Loucy (cell line): ENCODE measurements around the gene RAB11FIP5.

Experiments
- EZH2phosphoT487 ChIP-seq: fragments of 200-600 bp; IDR thresholded peaks from 2 replicates; pipeline ENCODE4 v1.6.1; 2018; ENCODE audit warnings: antibody characterized with exemption, mild to moderate bottlenecking, moderate library complexity, borderline replicate concordance
- TF ChIP-seq, protein P1 (sequence below): fragments of 200-600 bp; sonication (generic); conservative IDR thresholded peaks from 2 replicates; pipeline ENCODE4 v1.5.1; 2014; ENCODE audit warnings: mild to moderate bottlenecking, antibody characterized with exemption, low read length

DNA sequence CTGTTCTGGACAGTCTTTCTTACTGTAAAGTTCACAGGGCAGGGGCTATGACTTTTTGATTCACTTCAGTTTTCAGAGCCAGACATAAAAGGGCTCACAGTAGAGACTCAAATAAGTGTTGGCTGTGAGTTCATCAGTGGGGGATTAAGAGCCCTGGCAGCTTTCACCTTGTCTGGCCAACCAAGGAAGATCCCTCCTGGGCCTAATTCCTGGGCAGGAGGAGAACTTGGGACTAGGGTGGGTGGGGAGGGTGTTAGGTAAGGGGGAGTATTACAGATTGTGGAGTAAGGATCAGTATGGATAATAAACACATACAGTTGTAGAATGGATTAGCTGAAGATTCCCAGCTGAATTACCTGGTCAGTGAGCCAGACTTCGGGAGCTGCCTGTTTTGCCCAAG is 40.3 kb downstream of the RAB11FIP5 start:
- TF ChIP-seq, protein P1, sequence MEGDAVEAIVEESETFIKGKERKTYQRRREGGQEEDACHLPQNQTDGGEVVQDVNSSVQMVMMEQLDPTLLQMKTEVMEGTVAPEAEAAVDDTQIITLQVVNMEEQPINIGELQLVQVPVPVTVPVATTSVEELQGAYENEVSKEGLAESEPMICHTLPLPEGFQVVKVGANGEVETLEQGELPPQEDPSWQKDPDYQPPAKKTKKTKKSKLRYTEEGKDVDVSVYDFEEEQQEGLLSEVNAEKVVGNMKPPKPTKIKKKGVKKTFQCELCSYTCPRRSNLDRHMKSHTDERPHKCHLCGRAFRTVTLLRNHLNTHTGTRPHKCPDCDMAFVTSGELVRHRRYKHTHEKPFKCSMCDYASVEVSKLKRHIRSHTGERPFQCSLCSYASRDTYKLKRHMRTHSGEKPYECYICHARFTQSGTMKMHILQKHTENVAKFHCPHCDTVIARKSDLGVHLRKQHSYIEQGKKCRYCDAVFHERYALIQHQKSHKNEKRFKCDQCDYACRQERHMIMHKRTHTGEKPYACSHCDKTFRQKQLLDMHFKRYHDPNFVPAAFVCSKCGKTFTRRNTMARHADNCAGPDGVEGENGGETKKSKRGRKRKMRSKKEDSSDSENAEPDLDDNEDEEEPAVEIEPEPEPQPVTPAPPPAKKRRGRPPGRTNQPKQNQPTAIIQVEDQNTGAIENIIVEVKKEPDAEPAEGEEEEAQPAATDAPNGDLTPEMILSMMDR, result no peak
- TF ChIP-seq EZH2phosphoT487, result no peak
